Common myeloid progenitor, CD34-positive (primary cell): ENCODE results near the gene MCFD2.
A peak's percentile ranks its signal among the peaks of the same experiment; 100 is the strongest.

Experiments used
- CTCF ChIA-PET: fragments of 350-600 bp; sonication (Branson Sonifier 250); formaldehyde crosslinking; loops from one replicate; lab custom pipeline; 2021; ENCODE audit warnings: antibody characterized with exemption; lab: Charles Lee
- POLR2A ChIA-PET: fragments of 350-600 bp; sonication (Branson Sonifier 250); formaldehyde crosslinking; loops from one replicate; lab custom pipeline; 2021; ENCODE audit warnings: antibody characterized with exemption; lab: Charles Lee
- DNase-seq, 3 donors: peaks; one replicate each; pipeline versions ENCODE4 v3.0.0 to v3.0.0-alpha.2; 2013
- H3K27ac ChIP-seq, 2 experiments: 1 replicate in 1 of 2; 2 replicates in 1 of 2; pipeline ENCODE4 v1.7.0; 2013; ENCODE audit warnings: inconsistent platforms in 2 of 2, low read length in 2 of 2, mild to moderate bottlenecking in 2 of 2, low read depth in 1 of 2, moderate library complexity in 1 of 2; ENCODE audit not compliant: severe bottlenecking in 2 of 2, insufficient read depth in 1 of 2, poor library complexity in 1 of 2
- H3K27me3 ChIP-seq, 5 experiments: replicated peaks in 2 of 5; 1 replicate in 3 of 5; 2 replicates in 2 of 5; pipeline versions ENCODE4 v1.6.1 to v1.7.0; 2013; ENCODE audit warnings: low read length in 4 of 5, mild to moderate bottlenecking in 2 of 5, moderate library complexity in 2 of 5, inconsistent platforms in 1 of 5; ENCODE audit not compliant: insufficient read depth in 5 of 5, control insufficient read depth in 4 of 5
- H3K36me3 ChIP-seq, 4 experiments: 1 replicate in 2 of 4; 2 replicates in 2 of 4; pipeline versions ENCODE4 v1.6.1 to v1.7.0; 2013; ENCODE audit warnings: low read length in 3 of 4, control low read depth in 1 of 4, mild to moderate bottlenecking in 1 of 4; ENCODE audit not compliant: control insufficient read depth in 4 of 4, insufficient read depth in 4 of 4
- H3K4me1 ChIP-seq, 4 experiments: 1 replicate in 3 of 4; 2 replicates in 1 of 4; pipeline versions ENCODE4 v1.6.1 to v1.7.1; 2013; ENCODE audit warnings: low read length in 3 of 4, mild to moderate bottlenecking in 3 of 4, control low read depth in 1 of 4, inconsistent platforms in 1 of 4, moderate library complexity in 1 of 4; ENCODE audit not compliant: control insufficient read depth in 4 of 4, insufficient read depth in 4 of 4; ENCODE audit errors: control extremely low read depth in 1 of 4
- H3K4me3 ChIP-seq, 7 experiments: 1 replicate in 4 of 7; 2 replicates in 3 of 7; pipeline versions ENCODE4 v1.5.1 to v1.7.0; 2013; ENCODE audit warnings: mild to moderate bottlenecking in 7 of 7, low read length in 6 of 7, moderate library complexity in 6 of 7, inconsistent platforms in 2 of 7, low read depth in 2 of 7, control low read depth in 1 of 7; ENCODE audit not compliant: insufficient read depth in 4 of 7, control insufficient read depth in 1 of 7; ENCODE audit errors: extremely low read depth in 1 of 7
- H3K9me3 ChIP-seq, 5 experiments: 1 replicate in 4 of 5; 2 replicates in 1 of 5; pipeline versions ENCODE4 v1.6.1 to v1.7.1; 2013; ENCODE audit warnings: low read length in 4 of 5, mild to moderate bottlenecking in 2 of 5, inconsistent platforms in 1 of 5, low read depth in 1 of 5, moderate library complexity in 1 of 5; ENCODE audit not compliant: control insufficient read depth in 4 of 5, insufficient read depth in 2 of 5; ENCODE audit errors: control extremely low read depth in 1 of 5
- WGBS: methylation state at CpG from one replicate; pipeline ENCODE4 v1.1.5; 2013; ENCODE audit not compliant: insufficient coverage; 5-methylcytosine and 5-hydroxymethylcytosine counted together

MCFD2 gene

DNA sequence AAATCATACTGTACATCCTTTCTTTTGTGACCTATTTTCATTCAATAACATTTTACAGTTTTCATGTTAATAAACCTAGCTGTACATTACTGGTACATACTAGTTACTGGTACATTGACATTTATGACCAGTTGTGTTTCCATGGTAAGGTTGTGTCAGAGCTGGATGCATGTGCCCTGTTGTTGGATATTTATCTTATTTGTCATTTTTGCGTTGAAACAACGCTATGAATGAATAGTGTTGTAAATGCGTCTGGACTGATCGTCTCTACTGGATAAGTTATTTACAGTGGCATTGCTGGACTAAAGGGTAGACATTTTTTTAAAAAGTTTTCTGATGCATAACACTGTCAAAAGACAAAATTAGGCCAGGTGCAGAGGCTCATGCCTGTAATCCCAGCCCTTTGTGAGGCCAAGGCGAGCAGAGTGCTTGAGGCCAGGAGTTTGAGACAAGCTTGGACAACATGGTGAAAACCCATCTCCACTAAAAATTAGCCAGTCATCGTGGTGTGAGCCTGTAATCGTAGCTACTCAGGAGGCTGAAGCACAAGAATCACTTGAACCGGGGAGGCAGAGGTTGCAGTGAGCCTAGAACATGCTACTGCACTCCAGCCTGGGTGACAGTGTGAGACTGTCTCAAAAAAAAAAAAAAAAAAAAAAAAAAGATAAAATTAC is 40.2 kb downstream of the MCFD2 start:
- no peak overlapping the region for H3K27ac ChIP-seq
- H3K27me3 ChIP-seq = peaks cover 0 to 2% (median 0%) of the 10 kb centered on the region in 5 experiments
- WGBS = 53% methylated on average over 3 of the region's 8 CpGs
- CTCF ChIA-PET = interaction anchor here (0.8 to 4.5 kb wide), 8 partner anchors 11 to 656 kb away, joined by 3 to 28 read pairs (median 3); no protein-coding TSS in a partner anchor
- no peaks in the 10 kb centered on the region for H3K9me3 ChIP-seq
- no peak overlapping the region for H3K4me3 ChIP-seq
- POLR2A ChIA-PET = no interaction called here
- peaks cover 0 to 12% (median 9%) of the 10 kb centered on the region in 4 experiments for H3K4me1 ChIP-seq
- peak in 2 of 3 donors; percentile 20 to 36 for DNase-seq
- no peaks in the 10 kb centered on the region for H3K36me3 ChIP-seq

DNA sequence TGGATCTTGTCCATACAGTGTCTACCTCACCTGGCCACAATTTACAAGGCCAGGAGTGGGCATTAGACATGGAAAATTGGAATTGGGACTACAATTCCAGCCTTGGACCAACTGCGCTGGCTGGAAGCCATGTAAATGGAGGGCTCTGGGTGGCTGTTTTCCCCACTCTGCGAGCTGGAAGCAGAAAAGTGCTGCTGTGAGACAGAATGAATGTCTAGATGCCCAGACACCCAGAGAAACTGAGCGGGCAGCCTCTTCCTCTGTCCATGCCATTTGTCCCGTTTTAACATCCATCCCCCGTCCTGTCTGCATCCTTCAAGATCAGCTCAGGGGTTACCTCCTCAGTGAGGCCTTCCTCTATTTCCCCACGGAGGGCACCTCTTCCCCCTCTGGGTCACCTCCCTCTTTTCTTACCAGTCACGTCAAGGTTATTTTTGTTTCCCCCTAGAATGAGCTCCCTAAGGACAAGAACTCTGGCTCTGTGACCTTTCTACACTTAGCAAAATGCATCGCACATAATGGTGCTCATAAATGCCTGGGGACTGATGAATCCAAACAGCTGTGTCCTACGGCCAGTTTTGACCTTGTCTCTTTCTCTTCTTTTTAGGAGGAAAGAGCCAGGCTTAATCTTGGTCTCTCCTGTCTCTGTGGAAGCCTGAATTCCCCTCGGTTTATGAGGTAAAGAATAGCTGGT is 41.2 kb downstream of the MCFD2 start:
- Histone ChIP-seq H3K27ac (no peak overlapping the region), H3K4me1 (peaks cover 0 to 12% (median 9%) of the 10 kb centered on the region in 4 experiments), H3K4me3 (no peak overlapping the region), H3K36me3 (no peaks in the 10 kb centered on the region), H3K27me3 (no peaks in the 10 kb centered on the region), H3K9me3 (no peaks in the 10 kb centered on the region)
- DNase-seq = no peak
- CTCF ChIA-PET = interaction anchor here (0.7 to 4.5 kb wide), 9 partner anchors 12 to 243 kb away, joined by 3 to 28 read pairs (median 4); no protein-coding TSS in a partner anchor
- 97% methylated on average over 9 of the region's 10 CpGs for WGBS
- POLR2A ChIA-PET = interaction anchor here (0.5 kb wide), 1 partner anchor 250 kb away, joined by 6 read pairs; no protein-coding TSS in a partner anchor

DNA sequence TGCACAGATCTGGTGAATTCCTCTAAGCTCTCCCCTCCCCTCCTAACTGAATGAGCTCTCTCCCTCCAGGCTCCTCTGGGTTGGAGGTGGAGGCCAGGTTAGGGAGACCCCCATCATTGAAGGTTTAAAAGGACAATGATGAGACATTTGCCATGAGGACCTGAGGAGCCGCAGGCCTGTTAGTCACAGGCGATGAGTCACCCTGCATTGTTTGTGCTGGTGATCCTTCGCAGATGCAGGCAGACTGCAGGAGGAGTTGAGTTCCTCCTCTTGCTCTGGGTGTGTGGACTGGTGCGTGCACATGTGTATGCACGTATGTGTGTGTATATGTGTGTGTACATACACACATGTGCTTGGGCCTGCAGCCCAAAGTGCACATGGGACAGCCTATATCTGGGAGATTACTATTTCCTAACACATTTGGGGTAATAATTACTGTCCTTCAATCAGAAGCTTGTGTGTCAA is 42.0 kb downstream of the MCFD2 start:
- ChIA-PET POLR2A (no interaction called here), CTCF (interaction anchor here (0.9 to 4.5 kb wide), 10 partner anchors 13 to 242 kb away, joined by 3 to 28 read pairs (median 4); no protein-coding TSS in a partner anchor)

DNA sequence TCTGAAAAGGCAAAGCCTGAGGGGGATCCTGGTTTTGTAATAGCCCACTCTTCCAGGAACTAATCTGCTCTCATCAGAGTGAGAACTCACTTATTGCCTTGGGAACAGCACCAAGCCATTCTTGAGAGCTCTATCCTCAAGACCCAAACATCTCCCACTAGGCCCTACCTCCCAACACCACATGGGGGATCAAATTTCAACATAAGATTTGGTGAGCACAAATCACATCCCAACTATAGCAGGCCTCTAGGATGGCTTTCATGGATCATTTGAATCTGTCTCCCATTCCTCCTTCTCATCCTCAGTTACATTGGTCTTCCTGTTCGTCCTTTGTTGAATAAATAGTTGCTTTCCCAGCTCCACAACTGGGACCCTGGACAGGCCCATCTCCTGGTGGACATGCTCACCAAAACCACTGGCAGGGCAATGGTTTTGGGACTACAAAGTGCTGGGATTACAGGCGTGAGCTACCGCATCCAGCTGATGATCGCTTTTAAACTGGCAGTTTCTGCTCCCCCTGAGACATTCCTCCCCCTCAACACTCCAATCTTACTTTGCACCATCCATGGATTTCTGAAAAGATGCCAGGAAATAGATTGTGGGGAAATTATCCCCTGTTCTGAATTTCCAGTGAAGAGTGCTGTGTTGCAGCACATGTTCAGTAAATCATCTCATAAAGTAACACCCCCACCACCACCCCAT is 42.6 kb downstream of the MCFD2 start:
- WGBS = 83% methylated on average over 1 of the region's 4 CpGs
- no peak for DNase-seq
- ChIA-PET CTCF (interaction anchor here (0.6 to 4.5 kb wide), 6 partner anchors 14 to 417 kb away, joined by 3 to 28 read pairs (median 4); no protein-coding TSS in a partner anchor), POLR2A (no interaction called here)
- Histone ChIP-seq H3K4me3 (no peak overlapping the region), H3K4me1 (peaks cover 0 to 19% (median 9%) of the 10 kb centered on the region in 4 experiments), H3K27me3 (no peaks in the 10 kb centered on the region), H3K27ac (no peak overlapping the region), H3K36me3 (no peaks in the 10 kb centered on the region), H3K9me3 (no peaks in the 10 kb centered on the region)

More for the DNA sequence above, 42.0 kb downstream of the MCFD2 start:
- Histone ChIP-seq H3K4me3 (no peak overlapping the region), H3K9me3 (no peaks in the 10 kb centered on the region), H3K4me1 (peaks cover 0 to 14% (median 9%) of the 10 kb centered on the region in 4 experiments), H3K36me3 (no peaks in the 10 kb centered on the region), H3K27me3 (no peaks in the 10 kb centered on the region), H3K27ac (no peak overlapping the region)
- peak; percentile 60 to 92 (median 91) for DNase-seq
- WGBS = 64% methylated on average over 3 of the region's 5 CpGs

DNA sequence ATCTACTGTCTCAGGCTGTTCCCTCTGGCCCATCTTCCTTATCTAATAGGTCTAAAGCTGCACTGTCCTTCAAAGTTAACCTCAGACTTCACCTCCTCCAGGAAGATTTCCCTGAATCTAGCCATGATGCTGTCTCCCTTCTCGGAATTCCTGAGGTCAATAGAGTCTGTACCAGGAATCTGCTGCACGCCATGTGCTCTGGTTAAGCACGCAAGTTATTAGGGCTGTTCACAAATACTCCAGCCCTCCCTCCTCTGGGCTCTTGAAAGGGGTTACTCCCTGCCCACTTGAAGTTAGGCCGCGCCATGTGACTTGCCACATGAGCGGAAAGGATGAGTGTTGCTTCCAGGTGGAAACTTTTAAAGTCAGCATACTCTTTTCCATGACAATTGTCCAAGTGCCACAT is 43.6 kb downstream of the MCFD2 start:
- H3K4me3 ChIP-seq = no peak overlapping the region
- CTCF ChIA-PET = interaction anchor here (0.6 to 2.2 kb wide), 6 partner anchors 34 to 416 kb away, joined by 3 to 7 read pairs (median 3); no protein-coding TSS in a partner anchor
- H3K9me3 ChIP-seq = no peaks in the 10 kb centered on the region
- H3K27ac ChIP-seq = no peak overlapping the region
- no peak for DNase-seq
- WGBS = 97% methylated on average over 3 of the region's 6 CpGs
- no peaks in the 10 kb centered on the region for H3K36me3 ChIP-seq
- H3K27me3 ChIP-seq = no peaks in the 10 kb centered on the region
- POLR2A ChIA-PET = no interaction called here
- H3K4me1 ChIP-seq = peaks cover 0 to 24% (median 14%) of the 10 kb centered on the region in 4 experiments

DNA sequence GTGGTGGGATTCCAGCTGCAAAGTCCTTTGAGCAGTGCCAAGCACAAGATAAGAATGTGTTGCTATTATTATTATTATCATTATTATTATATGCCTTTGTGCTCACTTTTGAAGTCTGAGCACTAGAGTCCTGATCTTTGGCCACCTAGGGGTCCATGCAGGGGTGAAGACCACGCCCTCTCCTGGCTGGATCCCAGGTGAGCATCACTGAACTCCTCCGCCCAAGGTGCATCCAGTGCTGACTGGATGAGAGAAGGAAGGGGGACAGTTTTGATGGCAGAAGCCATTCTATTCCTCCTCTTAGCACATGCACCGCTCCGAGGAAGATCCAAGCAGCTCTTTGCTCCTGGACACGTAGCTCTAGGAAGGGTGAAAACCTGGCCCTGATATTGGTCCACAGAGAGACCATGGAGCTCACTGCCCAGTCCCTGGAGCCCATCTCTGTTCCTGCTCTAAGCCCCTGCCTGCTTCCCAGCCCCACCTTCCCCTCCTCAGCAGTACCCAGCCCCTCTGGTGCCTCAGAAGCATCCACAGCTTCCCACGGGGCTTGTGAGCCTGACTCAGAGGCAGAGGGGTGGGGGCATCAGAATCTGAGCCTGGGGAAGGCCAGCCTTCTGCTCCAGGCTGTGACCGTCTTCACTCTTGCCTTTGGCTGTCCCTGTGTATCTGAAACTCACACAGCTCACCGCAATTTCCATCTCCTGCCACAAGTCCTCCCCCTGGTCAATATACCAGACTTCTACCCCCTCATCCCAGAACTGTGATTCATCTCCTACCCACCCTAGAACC is 45.4 kb downstream of the MCFD2 start:
- peaks cover 0 to 7% (median 0%) of the 10 kb centered on the region in 5 experiments for H3K9me3 ChIP-seq
- DNase-seq = no peak
- no peaks in the 10 kb centered on the region for H3K27me3 ChIP-seq
- ChIA-PET POLR2A (no interaction called here), CTCF (interaction anchor here (1.4 kb wide), 2 partner anchors 94 to 235 kb away, joined by 4 read pairs; no protein-coding TSS in a partner anchor)
- 95% methylated on average over 7 of the region's 8 CpGs for WGBS
- no peaks in the 10 kb centered on the region for H3K36me3 ChIP-seq
- no peak overlapping the region for H3K4me3 ChIP-seq
- H3K4me1 ChIP-seq = peaks cover 0 to 34% (median 18%) of the 10 kb centered on the region in 4 experiments
- H3K27ac ChIP-seq = no peak overlapping the region
